NCI-H2171 (cell line): Measurements from ENCODE around the gene CPPED1.
"Not testable (repeated sequence)": the region's sequence is repeated elsewhere in the genome, so short reads cannot be mapped to it uniquely, and the experiment has no call there.

Experiments used
- DNase-seq: peaks from one replicate; lab custom pipeline; 2025; lab: John Stamatoyannopoulos, UW

CPPED1 gene

DNA sequence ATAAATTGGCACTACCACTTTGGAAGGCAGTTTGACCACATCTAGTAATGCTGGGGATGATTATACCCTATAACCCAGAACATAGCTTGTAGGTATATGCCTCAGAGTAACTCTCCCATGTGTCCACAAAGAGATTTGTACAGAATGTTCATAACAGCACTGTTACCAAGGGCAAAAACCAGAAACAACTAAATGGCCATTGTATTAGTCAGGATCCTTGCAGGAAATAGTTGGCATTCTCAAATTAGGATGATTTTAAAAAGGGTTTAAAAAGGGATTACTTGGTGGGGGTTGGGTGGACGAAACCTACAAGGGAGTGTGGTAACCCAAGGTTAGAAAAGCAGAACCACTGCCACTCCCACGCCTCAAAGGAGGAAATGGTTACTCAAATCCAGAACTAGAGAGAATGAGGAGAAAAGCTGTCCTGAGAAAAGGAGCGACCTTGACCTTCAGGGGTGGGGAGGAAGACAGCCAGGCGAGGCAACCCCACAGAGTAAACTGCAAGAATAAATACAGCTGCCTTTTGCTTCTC, 2.1 kb downstream of the CPPED1 start:
- DNase-seq: no peak

DNA sequence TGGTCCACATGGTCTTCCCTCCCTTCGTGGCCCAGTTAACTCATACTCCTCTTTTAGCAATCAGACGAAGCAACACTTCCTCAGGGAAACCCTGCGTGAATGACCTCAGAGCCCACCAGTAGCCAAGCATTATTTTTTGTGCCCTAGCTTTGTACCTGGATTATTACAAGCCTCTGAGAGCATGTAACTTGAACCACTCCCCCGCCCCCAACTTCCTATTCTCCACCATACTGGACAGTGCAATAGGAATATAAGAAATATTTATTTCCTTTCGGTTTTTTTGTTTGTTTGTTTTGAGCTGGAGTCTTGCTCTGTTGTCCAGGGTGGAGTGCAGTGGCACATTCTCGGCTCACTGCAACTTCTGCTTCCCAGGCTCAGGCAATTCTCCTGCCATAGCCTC, 2.9 kb downstream of the CPPED1 start:
- no peak for DNase-seq

DNA sequence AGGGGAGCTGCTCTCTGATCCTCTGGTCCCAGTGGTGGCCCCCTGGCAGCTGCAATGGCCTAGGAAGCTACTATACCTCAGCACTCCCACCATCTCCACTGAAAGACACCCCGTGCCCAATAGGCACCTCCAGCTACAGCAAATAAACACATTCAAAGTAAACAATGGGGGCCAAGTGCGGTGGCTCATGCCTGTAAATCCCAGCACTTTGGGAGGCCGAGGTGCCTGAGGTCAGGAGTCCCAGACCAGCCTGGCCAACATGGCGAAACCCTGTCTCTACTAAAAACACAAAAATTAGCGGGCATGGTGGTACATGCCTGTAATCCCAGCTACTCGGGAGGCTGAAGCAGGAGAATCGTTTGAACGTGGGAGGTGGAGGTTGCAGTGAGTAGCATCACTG, 3.7 kb downstream of the CPPED1 start:
- not testable (repeated sequence) for DNase-seq

DNA sequence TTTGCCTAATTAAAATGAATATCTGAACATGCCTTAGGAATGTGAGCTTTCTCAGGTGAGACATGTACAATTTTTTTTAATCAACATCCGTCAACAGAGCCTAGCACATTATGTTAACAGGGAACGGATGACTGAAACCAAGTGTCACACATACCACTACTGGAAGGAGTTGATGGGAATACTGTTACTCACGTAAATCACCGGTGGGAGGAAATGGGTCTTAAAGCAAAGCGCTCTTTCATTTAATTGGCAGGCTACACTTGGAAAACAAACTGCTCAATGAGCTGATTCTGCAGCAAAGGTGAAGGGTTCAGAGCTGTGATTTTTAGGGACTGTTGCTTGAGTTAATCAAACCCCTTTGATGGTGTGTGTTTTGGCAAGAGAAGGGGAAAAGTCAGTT, 4.8 kb downstream of the CPPED1 start:
- no peak for DNase-seq

DNA sequence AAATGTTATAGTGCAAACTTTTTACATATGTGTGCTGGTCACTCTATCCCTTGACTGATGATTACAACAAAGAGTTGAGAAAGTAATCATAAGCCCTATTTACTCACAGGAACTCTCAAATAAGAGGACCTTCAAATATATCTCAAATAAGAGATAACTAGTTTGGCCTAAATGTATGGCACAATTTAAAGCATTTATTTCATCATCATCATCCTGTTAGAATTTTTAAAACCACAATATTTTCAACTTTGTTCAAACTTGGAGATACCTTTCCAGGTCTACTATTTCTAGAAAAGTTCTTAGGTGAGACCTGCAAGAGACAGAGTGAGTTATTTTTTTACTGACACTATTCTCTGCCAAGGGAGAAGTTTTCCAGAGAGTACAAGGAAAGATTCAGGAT, 5.5 kb downstream of the CPPED1 start:
- DNase-seq: no peak

DNA sequence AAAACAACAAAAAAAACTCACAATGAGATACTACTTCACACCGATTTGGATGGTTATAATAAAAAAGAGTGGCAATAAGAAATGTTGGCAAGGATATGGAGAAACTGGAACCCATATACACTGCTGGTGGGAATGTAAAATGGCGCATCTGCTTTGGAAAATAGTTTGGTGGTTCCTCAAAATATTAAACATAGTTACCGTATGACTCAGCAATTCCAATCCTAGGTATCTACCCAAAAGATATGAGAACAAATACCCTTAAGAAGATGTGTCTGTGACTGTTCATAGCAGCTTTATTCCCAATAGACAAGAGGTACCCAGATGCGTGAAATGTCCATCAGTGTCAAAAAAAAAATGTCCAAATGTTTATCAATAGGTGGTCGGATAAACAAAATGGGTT, 7.2 kb downstream of the CPPED1 start:
- no peak for DNase-seq

DNA sequence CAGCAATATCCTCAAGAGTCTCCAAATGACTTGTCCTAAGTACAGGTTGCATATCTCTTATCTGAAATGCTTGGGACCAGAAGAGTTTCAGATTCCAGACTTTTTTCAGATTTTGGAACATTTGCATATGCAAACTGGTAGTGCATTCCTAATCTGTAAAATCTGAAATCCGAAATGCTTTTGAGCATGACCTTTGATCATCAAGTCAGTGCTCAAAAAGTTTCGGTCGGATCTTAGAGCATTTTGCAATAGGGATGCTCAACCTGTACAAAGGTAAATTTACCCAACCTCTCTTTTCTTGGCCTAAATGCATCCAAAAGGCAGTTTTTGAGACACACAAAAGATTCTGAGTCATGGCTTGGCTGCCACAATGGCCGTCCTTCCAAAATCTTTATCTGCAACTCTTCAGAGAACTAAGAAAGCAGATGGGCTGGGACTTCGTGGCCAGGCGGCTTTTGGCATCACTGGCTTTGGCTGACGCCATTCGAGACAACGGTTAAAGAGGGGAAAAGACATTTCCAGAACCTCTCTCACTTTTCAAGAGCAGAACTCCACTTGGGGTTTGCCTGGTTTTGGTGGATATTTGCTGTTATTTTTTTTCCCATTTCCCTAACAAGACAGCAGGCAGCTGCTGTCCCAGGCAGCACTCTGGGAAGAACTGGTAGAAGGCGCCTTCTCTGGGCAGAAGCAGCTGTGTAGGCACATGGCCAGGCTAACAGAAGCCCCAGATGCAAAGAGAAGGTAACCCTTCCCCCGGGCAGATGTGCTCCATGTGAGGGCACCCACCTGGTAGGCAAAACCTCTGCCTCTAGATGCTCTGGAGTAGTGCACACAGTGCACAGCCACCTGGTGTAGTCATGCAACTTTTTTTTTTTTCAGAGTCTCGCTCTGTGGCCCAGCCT, 8.9 kb downstream of the CPPED1 start:
- peak; percentile 48 for DNase-seq

DNA sequence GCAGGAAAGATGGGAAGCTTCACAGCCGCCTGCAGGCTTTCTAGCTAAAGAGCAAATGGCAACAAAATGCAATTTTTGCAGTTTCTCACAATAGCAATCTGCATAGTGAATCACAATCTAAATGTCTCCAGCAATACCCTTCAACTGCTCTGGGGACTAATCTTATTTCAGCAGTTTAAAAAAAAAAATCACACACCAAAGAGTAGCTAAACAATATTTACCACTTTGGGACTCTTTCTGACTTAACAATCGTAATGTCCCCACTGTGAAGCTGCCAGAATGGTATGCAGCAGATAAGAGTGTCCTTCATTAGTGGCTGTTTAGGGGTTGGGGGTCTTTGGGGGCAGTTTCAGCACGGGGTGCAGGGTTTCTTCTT, 9.8 kb downstream of the CPPED1 start:
- DNase-seq: no peak

DNA sequence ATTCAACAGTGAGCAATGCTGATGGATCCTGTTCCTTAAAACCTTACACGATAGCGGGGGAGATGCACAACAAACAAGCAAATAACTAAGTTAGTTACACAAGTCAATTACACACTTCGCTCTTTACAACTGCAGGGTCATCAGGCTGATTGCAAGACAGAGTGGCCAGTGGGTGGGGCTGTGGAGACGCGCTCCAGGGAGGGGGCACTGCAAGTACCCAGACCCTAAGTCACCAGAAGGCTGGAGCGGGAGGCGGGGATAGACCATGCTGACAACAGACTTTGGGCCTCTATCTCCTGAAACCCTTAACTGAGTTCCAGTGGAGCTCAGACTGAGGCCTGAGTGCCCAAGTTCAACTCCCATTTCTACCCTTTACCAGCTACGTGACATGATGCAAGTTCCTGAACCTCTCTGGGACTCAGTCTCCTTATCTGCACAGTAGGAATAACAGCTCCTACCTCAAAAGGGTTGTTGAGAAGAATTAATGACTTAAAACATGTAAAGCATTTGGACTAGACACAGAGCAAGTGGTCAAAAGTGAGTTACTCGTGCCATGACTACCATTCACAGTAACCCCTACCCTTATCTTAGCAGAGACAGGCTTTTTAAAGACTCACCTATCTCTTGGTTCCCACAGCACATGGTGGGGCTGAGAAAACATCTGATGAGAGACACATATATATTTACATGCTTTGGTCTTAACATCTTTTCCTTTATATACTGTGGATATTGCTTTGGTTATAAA, 10.4 kb downstream of the CPPED1 start:
- DNase-seq: no peak

DNA sequence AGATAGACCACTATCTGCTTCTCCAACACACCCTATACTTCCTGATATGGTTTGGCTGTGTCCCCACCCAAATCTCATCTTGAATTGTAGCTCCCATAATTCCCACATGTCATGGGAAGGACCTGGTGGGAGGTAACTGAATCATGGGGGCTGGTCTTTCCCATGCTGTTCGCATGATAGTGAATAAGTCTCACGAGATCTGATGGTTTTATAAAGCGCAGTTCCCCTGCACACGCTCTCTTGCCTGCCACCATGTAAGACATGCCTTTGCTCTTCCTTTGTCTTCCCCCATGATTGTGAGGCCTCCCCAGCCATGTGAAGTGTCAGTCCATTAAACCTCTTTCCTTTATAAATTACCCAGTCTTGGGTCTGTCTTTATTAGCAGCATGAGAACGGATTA, 11.2 kb downstream of the CPPED1 start:
- not testable (repeated sequence) for DNase-seq

DNA sequence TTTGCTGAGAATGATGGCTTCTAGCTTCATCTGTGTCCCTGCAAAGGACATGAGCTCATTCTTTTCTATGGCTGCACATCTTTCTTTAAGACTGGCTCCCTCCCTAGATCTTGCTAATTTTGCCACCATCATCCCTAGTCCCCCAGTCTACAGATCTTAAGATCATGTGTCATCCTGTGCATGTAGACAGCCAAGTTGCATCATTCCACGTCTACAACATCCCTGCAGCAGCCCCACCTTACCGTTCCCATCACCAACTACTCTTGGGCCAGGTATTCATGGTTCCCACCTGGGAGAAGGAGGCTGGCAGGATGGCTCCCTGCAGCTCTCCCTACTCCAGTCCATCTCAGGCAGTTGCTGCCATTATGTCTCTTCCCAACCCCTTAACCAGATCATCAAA, 12.3 kb downstream of the CPPED1 start:
- no peak for DNase-seq

DNA sequence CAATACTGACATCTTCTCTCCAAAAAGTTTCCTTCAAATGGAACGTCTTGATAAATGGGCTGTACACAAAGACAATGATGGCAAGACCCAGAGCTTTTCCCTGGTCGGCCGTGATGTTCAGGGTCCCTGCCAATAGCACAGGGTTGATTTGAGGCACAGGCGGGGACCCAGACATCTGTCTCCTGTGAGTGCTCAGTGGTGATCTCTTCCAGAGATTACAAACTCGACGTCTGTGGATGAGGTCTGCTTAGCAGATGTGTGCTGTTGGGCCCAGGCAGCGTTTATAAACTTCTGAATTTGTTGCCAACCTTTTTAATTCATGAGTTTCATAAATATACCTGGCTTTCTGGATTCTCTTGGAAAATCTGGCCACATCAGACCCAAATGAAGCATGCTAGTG, 14.9 kb downstream of the CPPED1 start:
- no peak for DNase-seq

DNA sequence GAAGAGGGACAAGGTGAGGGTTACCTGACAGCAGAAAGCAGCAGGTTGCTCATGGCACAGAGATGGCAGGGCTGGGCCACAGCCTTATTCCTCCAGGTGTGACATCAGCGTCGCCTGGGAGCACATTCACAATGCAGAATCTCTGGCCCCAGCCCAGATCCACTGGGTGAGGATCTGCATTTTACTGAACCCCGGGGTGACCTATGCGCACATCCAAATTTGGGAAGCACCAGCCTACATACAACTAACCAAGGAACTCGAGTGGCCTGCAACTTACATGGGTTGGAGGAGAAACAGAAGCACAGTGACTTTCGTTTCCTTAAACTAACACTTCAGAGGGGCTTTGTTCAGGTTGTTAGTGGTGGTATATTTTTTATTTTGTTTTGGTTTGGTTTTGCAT, 17.6 kb downstream of the CPPED1 start:
- no peak for DNase-seq

DNA sequence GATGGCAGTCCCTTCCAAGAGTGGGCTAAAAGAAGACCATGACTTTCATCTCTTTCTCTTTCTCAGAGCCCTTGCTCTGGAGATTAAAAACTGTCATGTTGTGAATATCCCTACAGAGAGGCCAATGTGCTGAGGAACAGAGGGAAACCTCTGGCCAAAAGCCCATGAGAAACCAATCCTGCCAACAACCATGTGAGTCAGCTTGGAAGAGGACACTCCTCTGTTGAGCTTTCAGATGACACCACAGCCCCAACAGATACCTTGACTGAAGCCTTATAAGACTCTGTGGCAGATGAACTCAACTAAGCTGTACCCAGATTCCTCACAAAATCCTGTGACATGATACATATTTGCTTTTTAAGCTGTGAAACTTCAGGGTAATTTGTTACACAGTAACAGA, 19.6 kb downstream of the CPPED1 start:
- DNase-seq: no peak

DNA sequence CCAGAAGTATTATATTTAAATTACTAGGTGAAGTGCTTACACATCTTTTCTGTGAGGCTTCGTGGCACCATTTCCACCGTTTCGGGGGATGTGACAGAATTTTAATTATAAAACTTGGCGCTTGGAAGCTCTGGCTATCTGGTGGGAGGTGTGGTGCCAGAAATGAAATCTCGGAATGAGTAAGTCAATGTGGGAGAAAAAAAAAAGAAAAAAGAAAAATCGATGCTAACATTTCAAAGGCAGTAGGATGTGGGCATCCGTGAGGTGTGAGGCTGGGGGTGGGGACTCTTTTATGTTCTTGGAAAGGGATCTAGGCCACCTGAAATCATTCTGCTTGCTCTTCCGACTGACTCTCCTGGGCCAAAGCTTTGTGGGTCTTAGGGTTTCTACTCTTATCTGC, 21.9 kb downstream of the CPPED1 start:
- DNase-seq: no peak

DNA sequence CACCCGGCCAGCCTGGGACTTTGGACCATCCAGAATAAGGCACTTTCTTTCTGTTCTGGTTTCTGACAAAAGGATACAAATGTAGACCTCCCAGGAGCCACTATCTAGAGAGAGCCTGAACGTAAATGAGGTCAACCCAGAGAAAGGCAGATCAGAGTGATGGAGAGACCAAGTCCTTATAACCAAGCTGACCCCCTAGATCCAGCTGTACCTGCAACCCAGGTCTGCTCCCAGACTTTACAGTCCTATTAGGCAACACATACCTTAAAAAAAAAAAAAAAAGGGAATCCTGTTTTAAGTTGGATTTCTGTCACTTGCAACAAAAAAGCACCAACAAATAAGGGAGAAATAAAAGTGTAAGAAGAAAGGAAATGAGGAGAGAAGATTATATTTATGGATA, 23.2 kb downstream of the CPPED1 start:
- DNase-seq: no peak

DNA sequence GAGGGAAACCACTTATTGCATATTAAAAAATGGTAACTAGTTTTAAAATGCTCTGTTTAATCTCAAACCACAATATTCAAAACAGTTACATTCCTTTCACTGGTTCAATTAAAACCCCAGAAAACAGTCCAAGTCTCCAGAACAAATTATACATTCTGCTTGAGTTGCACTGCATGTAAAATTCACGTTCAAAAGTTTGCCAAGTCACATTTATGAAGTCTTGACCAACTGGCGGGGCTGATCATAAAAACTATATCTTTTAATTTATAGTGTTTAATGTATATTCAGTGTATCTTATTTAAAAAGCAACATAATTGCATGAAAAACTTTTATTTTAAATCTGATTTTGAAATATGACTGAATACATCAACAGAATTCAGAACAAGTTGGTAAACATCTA, 25.0 kb downstream of the CPPED1 start:
- no peak for DNase-seq

DNA sequence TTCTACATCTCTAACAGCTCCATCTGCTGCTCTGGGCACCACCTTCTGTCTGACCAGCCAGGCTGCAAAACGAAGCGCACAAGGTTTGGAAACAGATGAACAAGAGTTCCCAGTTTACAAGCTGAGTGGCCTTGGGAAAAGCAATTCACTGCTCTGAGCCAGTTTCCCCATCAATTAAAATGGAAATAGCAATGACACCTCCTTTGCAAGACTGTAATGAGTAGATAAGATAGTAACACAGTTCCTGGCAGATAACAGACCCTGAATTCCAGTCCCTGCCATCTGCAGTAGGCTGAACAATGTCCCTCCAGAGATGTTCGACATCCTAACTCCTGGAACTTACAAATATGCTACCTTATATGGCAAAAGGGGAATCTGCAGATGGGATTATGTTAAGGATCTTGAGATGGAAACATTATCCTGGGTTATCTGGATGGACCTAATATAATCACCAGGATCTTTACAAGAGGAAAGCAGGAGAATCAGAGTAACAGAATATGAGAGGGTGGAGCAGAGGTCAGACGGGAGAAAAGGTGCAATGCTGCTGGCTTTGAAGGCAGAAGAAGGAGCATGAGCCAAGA, 27.9 kb downstream of the CPPED1 start:
- DNase-seq: no peak

DNA sequence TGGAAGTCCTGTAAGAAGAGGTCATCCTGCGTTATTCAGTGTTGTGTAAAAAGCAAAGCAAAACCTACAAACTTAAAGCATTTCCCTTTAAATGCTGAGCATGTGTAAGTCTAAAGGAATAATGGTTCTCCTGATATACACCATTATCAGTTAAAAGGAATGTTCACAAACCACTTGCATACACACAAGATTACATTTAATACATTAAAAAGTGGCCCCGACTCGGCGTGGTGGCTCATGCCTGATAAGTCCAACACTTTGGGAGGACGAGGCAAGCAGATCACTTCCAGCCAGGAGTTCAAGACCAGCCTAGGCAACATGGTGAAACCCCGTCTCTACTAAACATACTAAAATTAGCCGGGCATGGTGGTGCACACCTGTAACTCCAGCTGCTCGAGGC, 30.5 kb downstream of the CPPED1 start:
- no peak for DNase-seq

DNA sequence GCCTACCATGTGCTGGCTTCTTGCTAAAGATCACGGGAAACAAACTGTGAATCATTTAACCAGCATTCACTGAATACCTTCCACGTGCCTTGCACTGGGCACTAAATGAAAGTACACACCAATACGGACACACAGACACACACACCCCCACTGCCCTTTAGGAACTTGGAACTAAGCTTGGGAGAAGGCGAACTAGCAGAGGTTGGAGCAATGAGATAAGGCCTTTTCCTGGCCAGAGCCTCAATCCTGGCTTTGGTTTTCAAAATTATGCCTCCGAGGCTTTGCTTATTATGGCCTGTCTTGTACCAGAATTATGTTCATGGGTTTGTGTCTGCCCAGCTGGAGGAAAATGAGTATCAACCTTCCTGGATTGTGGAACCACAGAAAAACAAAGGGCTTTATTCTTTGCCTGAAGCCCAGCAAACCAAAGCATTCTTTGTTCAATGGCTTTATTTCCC, 32.3 kb downstream of the CPPED1 start:
- DNase-seq: no peak

DNA sequence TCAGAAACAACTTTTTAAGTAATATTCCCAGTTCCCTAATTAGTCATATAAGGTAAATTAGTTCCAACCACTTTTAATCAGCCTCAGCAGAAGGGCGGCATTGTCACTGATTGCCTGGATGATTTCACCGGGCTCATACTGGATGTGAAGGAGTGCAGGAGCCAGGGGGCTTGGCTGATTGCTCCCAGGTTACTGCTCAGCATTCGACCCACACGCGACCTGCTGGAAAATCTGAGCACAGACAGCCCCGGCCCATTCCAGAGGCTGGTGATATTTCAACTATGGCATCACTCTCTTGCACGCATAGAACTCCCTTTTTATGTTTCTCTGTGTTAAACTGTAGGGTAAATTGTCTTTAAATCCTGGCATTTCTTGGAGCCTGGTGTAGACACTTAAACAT, 34.2 kb downstream of the CPPED1 start:
- DNase-seq: no peak

DNA sequence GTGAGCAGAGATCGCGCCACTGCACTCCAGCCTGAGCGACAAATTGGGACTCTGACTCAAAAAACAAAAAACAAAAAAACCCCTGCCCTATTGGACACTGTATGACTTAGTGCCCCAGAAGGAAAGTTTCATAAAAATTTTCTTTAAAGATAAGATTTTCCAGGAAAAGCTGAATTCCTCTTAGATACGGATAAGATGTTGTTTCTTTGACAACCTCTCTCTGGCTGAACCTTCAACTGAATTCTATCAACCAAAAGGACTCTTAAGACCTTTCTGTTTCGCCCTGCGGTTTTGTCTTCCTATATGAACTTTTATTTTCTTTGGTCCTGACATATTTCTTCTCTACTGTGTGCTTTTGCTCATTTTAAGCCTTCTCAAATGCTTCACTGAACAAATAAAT, 35.8 kb downstream of the CPPED1 start:
- no peak for DNase-seq

DNA sequence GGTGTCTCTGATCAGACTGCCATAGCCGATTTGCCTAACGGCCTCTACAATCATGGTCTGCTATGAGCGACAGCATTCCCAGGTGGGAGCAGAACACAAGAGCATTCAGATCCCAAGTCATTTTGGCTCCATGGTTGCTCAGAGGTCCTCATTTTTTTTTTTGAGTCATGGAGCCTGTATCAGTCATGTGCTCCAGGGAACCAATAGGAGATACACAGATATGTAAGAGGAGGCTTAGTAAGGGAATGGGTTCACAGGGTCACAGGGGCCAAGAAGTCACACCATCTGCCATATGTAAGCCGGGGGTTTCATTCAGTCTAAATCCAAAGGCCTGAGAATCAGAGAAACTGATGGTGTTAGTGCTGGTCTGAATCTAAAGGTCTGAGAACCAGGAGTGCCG, 36.8 kb downstream of the CPPED1 start:
- no peak for DNase-seq
